ENCODE results near the gene PPP1R3G.
A peak's percentile ranks its signal among the peaks of the same experiment; 100 is the strongest.

PPP1R3G gene

GRCh38 chr6:5121956-5122355 is 36.8 kb downstream of the PPP1R3G start:
- DNase-seq, result no peak

GRCh38 chr6:5122504-5123112 is 37.5 kb downstream of the PPP1R3G start:
- no peak for DNase-seq

DNA sequence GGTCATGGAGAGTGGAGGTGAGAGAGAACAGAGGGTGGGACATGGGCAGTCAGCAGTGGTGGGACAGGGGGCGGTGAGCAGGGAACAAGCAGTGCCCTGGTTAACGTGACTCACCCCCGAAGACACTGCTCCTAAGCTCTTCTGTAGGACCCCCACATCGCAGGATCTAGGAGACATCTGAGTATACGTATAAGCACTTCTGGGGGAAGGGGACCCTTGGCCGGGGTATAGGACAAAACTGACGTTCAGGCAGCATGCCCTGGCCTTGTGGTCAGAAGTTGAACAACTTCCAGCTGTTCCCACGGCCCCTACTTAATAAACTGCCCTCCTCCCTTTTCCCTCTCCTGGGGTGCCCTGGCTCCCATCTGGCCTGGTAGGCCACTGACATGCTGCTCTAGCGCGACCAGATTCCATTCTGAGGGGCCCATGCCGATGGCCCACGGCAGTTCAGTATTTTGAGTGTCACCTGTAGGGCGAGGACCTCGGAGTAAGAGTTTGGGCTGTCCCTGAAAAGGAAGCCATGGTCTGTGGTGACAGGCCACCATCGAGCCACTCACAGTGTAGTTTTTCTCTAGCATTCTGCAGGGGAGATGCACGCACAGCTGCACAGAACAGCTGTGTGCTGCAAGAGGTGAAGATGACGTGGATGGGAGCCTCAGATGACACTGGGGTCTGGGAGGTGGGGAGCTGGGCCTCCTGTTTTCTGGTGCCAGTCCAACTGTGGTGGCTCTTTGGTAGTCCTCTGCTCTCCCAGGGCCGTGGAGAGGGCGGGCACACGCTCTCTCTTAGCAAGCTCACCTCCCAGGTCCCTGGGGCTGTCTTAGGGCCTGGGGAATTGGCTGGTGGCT is 38.4 kb downstream of the PPP1R3G start:
- DNase-seq, result no peak

GRCh38 chr6:5124526-5124925 is 39.4 kb downstream of the PPP1R3G start:
- DNase-seq, result no peak

GRCh38 chr6:5125152-5126006 is 40.2 kb downstream of the PPP1R3G start:
- DNase-seq, result no peak

DNA sequence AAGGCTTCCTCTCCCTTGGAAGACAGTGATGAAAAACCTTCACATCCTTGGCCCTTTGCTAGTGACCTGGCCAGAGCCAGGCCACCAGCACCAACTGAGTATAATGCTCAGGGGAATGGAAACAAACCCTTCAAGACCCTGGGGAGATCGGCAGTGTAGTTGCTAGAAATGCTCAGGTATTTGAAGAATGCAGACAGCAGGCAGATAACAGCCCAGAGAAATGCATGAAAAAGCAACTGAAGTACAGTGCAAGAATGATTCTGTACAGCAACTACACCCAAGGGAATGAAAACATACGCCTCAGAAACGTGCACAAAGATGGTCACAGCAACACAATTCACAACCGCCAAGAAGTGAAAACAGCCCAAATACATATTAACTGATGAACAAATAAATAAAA is 41.1 kb downstream of the PPP1R3G start:
- DNase-seq, result no peak

GRCh38 chr6:5127106-5127687 is 42.1 kb downstream of the PPP1R3G start:
- DNase-seq, result no peak

- DNase-seq, result no peak
Observed at GRCh38 chr6:5128351-5128750, 43.2 kb downstream of the PPP1R3G start.

- DNase-seq, result no peak
Observed at GRCh38 chr6:5130135-5130866, 45.2 kb downstream of the PPP1R3G start.

DNA sequence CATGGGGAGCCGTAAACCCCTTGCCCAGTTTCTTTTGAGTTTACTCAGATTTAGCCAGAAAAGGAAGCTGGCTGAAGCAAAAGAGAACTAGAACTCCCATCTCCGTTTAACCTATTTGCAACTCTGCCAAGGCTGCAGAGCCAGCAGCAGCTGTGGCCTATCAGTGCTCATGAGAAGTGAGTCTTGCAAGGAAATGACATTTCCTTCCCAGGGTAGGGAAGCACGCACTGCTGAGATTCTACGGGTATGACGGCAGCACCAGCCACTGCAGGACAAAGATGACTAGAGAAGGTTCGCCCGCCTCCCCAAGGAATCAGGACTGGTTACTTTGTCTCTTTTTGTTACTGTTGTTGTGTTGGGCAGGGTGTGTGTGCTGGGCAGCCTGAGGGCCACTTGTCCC is 47.6 kb downstream of the PPP1R3G start:
- DNase-seq, result no peak

- DNase-seq, result no peak
Observed at GRCh38 chr6:5133943-5134342, 48.8 kb downstream of the PPP1R3G start.

GRCh38 chr6:5135788-5136376 is 50.7 kb downstream of the PPP1R3G start:
- DNase-seq, result peak; percentile 15

- no peak for DNase-seq
Observed at GRCh38 chr6:5136851-5137250, 51.7 kb downstream of the PPP1R3G start.
